GM19324 (cell line): Measurements from ENCODE around the gene RANBP2.

Source experiments
- ATAC-seq: cut with Tn5 transposase; IDR thresholded peaks from one replicate; pipeline ENCODE4 v1.9.1; 2021; ENCODE audit warnings: mild to moderate bottlenecking, moderate library complexity; ENCODE audit not compliant: unreplicated experiment, low FRiP score

RANBP2 gene

GRCh38 chr2:108833219-108833618 is 113.9 kb downstream of the RANBP2 start:
- no peak for ATAC-seq

DNA sequence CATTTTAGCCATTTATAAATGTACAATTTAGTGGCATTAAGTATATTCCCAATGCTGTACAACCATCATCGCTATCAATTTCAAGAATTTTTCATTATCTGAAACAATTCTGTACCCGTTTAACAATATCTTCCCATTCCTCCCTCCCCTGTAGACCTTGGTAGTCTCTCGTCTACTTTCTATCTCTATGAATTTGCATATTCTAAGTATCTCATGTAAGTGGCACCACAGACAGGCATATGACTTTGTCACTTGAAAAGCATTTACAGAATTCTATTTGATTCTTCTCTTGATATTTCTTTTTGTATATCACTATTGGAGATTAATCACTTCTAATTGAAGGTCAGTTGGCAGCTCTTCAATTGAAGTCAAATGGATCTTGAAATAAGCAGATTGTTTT is 115.3 kb downstream of the RANBP2 start:
- no peak for ATAC-seq

DNA sequence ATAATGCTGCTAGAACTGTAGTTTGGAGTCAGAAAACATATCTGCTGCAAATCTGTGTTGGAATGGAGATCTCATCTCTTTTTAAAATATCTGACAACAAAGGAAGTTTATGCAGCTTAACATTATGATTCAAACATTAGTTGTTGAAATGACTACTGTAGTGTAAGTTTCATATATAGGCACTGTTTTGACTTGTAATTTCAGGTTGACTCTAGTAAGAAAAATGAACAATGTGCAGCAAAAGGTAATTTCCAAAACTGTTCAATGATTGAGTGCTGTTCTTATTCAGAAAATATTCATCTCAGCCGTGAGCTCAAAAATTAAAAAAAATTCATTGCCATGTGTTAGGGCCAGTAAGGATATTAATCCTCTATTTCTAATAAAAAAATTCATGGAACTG is 115.8 kb downstream of the RANBP2 start:
- no peak for ATAC-seq
